HL-60 (cell line): ENCODE data around the gene STOM.
"Not testable (repeated sequence)": the region's sequence is repeated elsewhere in the genome, so short reads cannot be mapped to it uniquely, and the experiment has no call there.

Experiments used
- DNase-seq, 2 experiments: peaks; one replicate each; pipeline ENCODE4 v3.0.0-alpha.2; 2010 to 2020; ENCODE audit warnings: low read depth in 1 of 2, low spot score in 1 of 2
- H3K27ac ChIP-seq: fragments of 250-450 bp; sonication (Bioruptor Pico); replicated peaks from 2 replicates; pipeline ENCODE4 v1.5.1; 2020; ENCODE audit warnings: mild to moderate bottlenecking, moderate library complexity
- H3K27me3 ChIP-seq: fragments of 250-450 bp; sonication (Bioruptor Pico); 2 replicates; pipeline ENCODE4 v1.5.1; 2021; ENCODE audit warnings: mild to moderate bottlenecking, moderate library complexity; ENCODE audit not compliant: insufficient read depth, poor library complexity, severe bottlenecking
- H3K4me3 ChIP-seq: replicated peaks from 2 replicates; pipeline ENCODE4 v1.5.1; 2011; ENCODE audit warnings: mild to moderate bottlenecking, control low read depth, low read length; ENCODE audit not compliant: insufficient read depth
- CTCF ChIP-seq: IDR thresholded peaks from one replicate; pipeline ENCODE4 v1.5.1; 2011; ENCODE audit warnings: low read length, control low read depth, inconsistent platforms; ENCODE audit not compliant: insufficient read depth
- GABPA ChIP-seq: IDR thresholded peaks from 2 replicates; pipeline ENCODE4 v1.6.1; 2012; ENCODE audit warnings: low read depth
- POLR2AphosphoS5 ChIP-seq: IDR thresholded peaks from 2 replicates; pipeline ENCODE4 v1.6.1; 2012; ENCODE audit warnings: low read depth
- REST ChIP-seq: IDR thresholded peaks from 2 replicates; pipeline ENCODE4 v1.6.1; 2012; ENCODE audit warnings: low read depth; ENCODE audit not compliant: insufficient replicate concordance
- SPI1 ChIP-seq: IDR thresholded peaks from 2 replicates; pipeline ENCODE4 v1.6.1; 2012; ENCODE audit warnings: low read depth, mild to moderate bottlenecking, borderline replicate concordance

The STOM gene

GRCh38 chr9:121292801-121293241 is 77.2 kb downstream of the STOM start:
- DNase-seq: no peak

GRCh38 chr9:121292051-121292450 is 78.0 kb downstream of the STOM start:
- no peak for DNase-seq
- no peak for TF ChIP-seq CTCF
- no peak for TF ChIP-seq GABPA
- TF ChIP-seq SPI1: no peak
- no peak for TF ChIP-seq REST
- TF ChIP-seq POLR2AphosphoS5: no peak
- Histone ChIP-seq H3K27ac (no peak overlapping the region), H3K27me3 (no peaks in the 10 kb centered on the region), H3K4me3 (no peak overlapping the region)

More at GRCh38 chr9:121292801-121293241, 77.2 kb downstream of the STOM start:
- Histone ChIP-seq H3K27ac (no peak overlapping the region), H3K4me3 (no peak overlapping the region), H3K27me3 (no peaks in the 10 kb centered on the region)
- TF ChIP-seq GABPA (no peak), CTCF (no peak), SPI1 (no peak), REST (no peak), POLR2AphosphoS5 (no peak)

GRCh38 chr9:121291536-121291935 is 78.5 kb downstream of the STOM start:
- H3K27me3 ChIP-seq, H3K27ac ChIP-seq, DNase-seq: not testable (repeated sequence)

GRCh38 chr9:121289772-121290370 is 80.2 kb downstream of the STOM start:
- TF ChIP-seq SPI1 (no peak), CTCF (no peak), GABPA (no peak), REST (no peak), POLR2AphosphoS5 (no peak)
- no peak overlapping the region for H3K4me3 ChIP-seq

More at GRCh38 chr9:121291536-121291935, 78.5 kb downstream of the STOM start:
- not testable (repeated sequence) for H3K4me3 ChIP-seq

More at GRCh38 chr9:121289772-121290370, 80.2 kb downstream of the STOM start:
- Histone ChIP-seq H3K27me3 (no peaks in the 10 kb centered on the region), H3K27ac (peak overlapping the region; percentile 79)
- no peak for DNase-seq
